Measurements from ENCODE around the gene HMGCL.
A peak's percentile ranks its signal among the peaks of the same experiment; 100 is the strongest.
"Not testable (repeated sequence)": the region's sequence is repeated elsewhere in the genome, so short reads cannot be mapped to it uniquely, and the experiment has no call there.

The HMGCL gene

DNA sequence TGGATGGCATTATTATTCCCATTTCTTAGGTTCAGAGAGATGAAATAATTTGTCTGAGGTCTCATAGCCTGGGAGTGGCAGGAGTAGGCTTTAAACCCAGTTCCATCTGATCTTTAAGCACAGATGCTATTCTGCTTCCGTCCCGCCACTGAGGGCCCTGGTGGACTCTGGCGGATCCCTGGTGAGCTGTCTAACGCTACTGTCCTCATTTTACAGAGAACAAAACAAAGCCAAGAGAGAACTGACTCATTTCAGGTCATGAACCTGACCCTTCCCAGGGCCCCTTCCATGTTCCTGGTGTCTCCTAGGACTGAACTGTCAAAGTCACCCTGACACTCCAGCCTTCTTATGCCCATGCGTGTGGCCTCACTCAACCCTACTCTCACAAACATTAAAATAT, 21.6 kb downstream of the HMGCL start:
- Histone ChIP-seq H4K20me1 (ENCODE audit: insufficient read depth) (no peaks in the 10 kb centered on the region), H3K36me3 (ENCODE audit: insufficient read depth) (no peaks in the 10 kb centered on the region), H3K79me2 (ENCODE audit: insufficient read depth, low read depth) (no peaks in the 10 kb centered on the region), H3K4me1 (ENCODE audit: low read depth, poor library complexity, severe bottlenecking) (peaks cover 31% of the 10 kb centered on the region), H3K9ac (no peak overlapping the region), H3K4me3 (IDR thresholded peaks at IDR 0.05; ENCODE audit: insufficient read depth, low read depth, low read length) (no peak overlapping the region), H3K27ac (no peak overlapping the region), H2AFZ (ENCODE audit: low read depth) (no peak overlapping the region), H3K27me3 (ENCODE audit: insufficient read depth, low read depth) (no peaks in the 10 kb centered on the region), H3K4me2 (no peak overlapping the region)
- TF ChIP-seq, protein P1, sequence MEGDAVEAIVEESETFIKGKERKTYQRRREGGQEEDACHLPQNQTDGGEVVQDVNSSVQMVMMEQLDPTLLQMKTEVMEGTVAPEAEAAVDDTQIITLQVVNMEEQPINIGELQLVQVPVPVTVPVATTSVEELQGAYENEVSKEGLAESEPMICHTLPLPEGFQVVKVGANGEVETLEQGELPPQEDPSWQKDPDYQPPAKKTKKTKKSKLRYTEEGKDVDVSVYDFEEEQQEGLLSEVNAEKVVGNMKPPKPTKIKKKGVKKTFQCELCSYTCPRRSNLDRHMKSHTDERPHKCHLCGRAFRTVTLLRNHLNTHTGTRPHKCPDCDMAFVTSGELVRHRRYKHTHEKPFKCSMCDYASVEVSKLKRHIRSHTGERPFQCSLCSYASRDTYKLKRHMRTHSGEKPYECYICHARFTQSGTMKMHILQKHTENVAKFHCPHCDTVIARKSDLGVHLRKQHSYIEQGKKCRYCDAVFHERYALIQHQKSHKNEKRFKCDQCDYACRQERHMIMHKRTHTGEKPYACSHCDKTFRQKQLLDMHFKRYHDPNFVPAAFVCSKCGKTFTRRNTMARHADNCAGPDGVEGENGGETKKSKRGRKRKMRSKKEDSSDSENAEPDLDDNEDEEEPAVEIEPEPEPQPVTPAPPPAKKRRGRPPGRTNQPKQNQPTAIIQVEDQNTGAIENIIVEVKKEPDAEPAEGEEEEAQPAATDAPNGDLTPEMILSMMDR (conservative IDR thresholded peaks at IDR 0.05; ENCODE audit: low read depth, low read length): no peak

DNA sequence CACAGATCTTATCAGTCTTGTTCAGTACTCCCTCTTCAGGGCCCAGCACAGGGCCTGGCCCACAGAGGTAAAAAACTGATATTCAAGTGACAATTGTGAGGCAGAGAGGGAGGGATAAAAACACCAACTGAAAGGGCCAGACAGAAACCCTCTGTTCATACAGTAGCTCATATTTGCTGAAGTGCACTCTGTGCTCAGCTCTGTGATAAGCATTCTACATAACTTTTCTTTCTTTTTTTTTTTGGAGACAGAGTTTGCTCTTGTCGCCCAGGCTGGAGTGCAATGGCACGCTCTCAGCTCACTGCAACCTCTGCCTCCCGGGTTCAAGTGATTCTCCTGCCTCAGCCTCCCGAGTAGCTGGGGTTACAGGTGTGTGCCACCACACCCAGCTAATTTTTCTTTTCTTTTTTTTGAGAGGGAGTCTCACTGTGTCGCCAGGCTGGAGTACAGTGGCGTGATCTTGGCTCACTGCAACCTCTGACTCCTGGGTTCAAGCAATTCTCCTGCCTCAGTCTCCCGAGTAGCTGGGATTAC, 22.4 kb downstream of the HMGCL start:
- not testable (repeated sequence) for H4K20me1 ChIP-seq (ENCODE audit: insufficient read depth); H3K4me3 ChIP-seq (IDR thresholded peaks at IDR 0.05; ENCODE audit: insufficient read depth, low read depth, low read length); H3K4me2 ChIP-seq; H3K27me3 ChIP-seq (ENCODE audit: insufficient read depth, low read depth); H3K9ac ChIP-seq; H2AFZ ChIP-seq (ENCODE audit: low read depth); H3K27ac ChIP-seq; H3K36me3 ChIP-seq (ENCODE audit: insufficient read depth); H3K79me2 ChIP-seq (ENCODE audit: insufficient read depth, low read depth)
- peaks cover 29% of the 10 kb centered on the region for H3K4me1 ChIP-seq (ENCODE audit: low read depth, poor library complexity, severe bottlenecking)

DNA sequence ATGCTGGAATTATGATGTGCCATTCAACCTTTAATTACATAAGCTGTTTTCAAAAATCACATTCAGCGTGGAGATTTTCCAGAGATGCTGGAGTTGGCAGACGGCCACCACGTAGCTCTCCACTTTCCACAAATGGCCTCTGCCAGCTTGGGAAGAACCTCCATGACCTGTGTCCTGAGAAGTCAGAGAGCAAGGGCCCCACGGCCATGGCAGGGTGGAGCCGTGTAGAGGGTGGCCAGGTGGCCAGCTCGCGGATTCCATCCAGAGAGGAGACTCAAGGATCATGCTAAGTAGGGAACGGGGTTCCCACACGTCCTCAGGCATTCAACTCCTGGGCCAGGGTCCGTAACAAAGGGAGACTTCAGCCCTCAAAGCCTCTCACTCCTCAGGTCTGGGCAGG, 23.4 kb downstream of the HMGCL start:
- H3K4me3 ChIP-seq (IDR thresholded peaks at IDR 0.05; ENCODE audit: insufficient read depth, low read depth, low read length): no peak overlapping the region
- no peak overlapping the region for H3K9ac ChIP-seq
- H3K4me2 ChIP-seq: no peak overlapping the region

DNA sequence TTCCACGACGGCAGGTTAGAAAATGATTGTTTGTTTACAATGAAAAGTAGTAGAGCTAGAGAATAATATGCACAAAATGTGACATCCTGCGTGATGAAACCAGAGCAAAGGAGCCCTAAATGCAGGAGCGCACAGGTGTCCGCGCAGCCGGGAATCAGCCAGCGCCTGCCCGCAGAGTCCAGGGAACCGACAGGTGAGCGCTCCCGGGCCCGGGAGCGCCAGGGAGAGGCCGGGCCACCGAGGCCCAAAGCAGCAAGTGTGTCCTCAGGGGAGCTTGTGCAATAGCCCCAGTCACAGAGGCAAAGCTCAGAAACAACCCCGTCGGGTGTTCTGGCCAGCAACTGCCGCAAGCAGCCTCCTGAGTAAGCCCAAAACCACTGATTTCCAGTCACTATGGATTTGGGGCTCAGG, 23.9 kb downstream of the HMGCL start:
- Histone ChIP-seq H3K27ac (no peak overlapping the region), H3K79me2 (ENCODE audit: insufficient read depth, low read depth) (no peaks in the 10 kb centered on the region), H3K4me3 (IDR thresholded peaks at IDR 0.05; ENCODE audit: insufficient read depth, low read depth, low read length) (no peak overlapping the region), H2AFZ (ENCODE audit: low read depth) (peak overlapping the region; percentile 86), H3K9ac (peak overlapping the region; percentile 67; the same call in 1 of the 2 replicates), H3K27me3 (ENCODE audit: insufficient read depth, low read depth) (no peaks in the 10 kb centered on the region), H4K20me1 (ENCODE audit: insufficient read depth) (no peaks in the 10 kb centered on the region), H3K36me3 (ENCODE audit: insufficient read depth) (no peaks in the 10 kb centered on the region), H3K4me2 (peak overlapping the region; percentile 96), H3K4me1 (ENCODE audit: low read depth, poor library complexity, severe bottlenecking) (peaks cover 21% of the 10 kb centered on the region)
- TF ChIP-seq, protein P1 (conservative IDR thresholded peaks at IDR 0.05; ENCODE audit: low read depth, low read length): no peak

More for the DNA sequence above, 23.4 kb downstream of the HMGCL start:
- H2AFZ ChIP-seq (ENCODE audit: low read depth): no peak overlapping the region
- no peaks in the 10 kb centered on the region for H3K27me3 ChIP-seq (ENCODE audit: insufficient read depth, low read depth)
- H3K27ac ChIP-seq: no peak overlapping the region
- H4K20me1 ChIP-seq (ENCODE audit: insufficient read depth): no peaks in the 10 kb centered on the region
- H3K4me1 ChIP-seq (ENCODE audit: low read depth, poor library complexity, severe bottlenecking): peaks cover 21% of the 10 kb centered on the region
- TF ChIP-seq, protein P1 (conservative IDR thresholded peaks at IDR 0.05; ENCODE audit: low read depth, low read length): no peak
- no peaks in the 10 kb centered on the region for H3K79me2 ChIP-seq (ENCODE audit: insufficient read depth, low read depth)
- H3K36me3 ChIP-seq (ENCODE audit: insufficient read depth): no peaks in the 10 kb centered on the region

Data from KMS-11 (cell line).